Measurements from ENCODE around the gene UBR4.

DNA sequence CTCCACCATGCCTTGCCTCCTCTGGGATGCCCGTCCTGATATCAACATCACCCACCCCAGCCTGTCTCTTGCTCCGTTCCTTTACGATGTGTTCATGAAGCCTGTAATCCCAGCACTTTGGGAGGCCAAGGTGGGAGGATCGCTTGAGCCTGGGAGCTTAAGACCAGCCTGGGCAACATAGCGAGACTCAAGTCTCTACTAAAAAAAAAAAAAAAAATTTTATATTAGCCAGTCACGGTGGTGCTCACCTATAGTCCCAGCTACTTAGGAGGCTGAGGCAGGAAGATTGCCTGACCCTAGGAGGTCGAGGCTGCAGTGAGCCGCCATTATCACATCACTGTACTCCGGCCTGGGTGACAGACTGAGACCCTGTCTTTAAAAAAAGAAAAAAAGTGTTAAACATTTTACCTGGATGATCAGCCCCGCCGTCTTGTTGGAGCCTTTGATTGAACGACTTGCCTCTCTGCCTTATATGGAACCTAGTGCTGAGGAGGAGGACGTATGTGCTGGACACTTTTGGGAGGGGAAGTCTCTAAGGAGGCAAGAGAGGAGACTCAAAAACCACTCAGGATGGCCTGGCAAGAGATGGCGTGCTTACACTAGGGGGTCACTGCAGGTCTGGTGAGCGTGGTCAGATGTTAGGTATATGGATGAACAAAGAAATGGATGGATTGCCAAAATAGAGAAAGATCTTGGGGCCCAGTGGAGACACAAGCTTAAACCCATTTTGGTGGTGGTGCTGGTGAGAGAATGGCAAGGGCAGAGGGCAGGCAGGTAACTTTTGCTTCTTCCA, 173.1 kb downstream of the UBR4 start:
- no peak for TF ChIP-seq POLR2A (IDR thresholded peaks at IDR 0.05; ENCODE audit: low read length)
- no peak for TF ChIP-seq GATA1 (IDR thresholded peaks at IDR 0.05; ENCODE audit: low read depth, low read length)
